Right kidney (tissue), 1 donor: ENCODE results near the gene CETN3.
"Not testable (repeated sequence)": the region's sequence is repeated elsewhere in the genome, so short reads cannot be mapped to it uniquely, and the experiment has no call there.

Source experiments
- DNase-seq: peaks from one replicate; pipeline ENCODE4 v3.0.0-alpha.2; 2016

Gene CETN3

GRCh38 chr5:90386099-90386710, 23.4 kb downstream of the CETN3 start:
- no peak for DNase-seq

DNA sequence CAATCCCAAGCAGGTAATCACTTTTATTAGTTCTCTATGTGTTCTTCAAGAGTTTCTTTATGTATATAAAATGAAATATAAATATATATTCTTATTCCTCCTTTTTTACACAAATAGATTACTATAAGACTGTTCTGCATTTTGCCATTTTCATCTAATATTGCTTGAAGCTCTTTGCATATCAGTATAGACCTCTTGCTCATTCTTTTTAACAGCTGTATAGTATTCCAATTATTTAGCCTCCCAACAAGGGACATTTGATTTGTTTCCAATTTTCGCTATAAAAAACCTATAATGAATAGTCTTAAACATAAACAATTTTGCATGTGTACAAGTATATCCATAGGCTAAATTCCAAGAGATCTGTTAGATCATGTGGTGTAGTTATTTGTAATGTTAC, 25.2 kb downstream of the CETN3 start:
- no peak for DNase-seq

GRCh38 chr5:90383903-90384302, 25.7 kb downstream of the CETN3 start:
- no peak for DNase-seq

- DNase-seq = no peak
Measured at GRCh38 chr5:90381213-90381929, 28.2 kb downstream of the CETN3 start.

- no peak for DNase-seq
Measured at GRCh38 chr5:90379652-90380051, 29.9 kb downstream of the CETN3 start.

- DNase-seq = no peak
Measured at GRCh38 chr5:90378752-90379151, 30.8 kb downstream of the CETN3 start.

- DNase-seq = not testable (repeated sequence)
Measured at GRCh38 chr5:90371269-90371668, 38.3 kb downstream of the CETN3 start.

- DNase-seq = no peak
Measured at GRCh38 chr5:90368454-90369246, 40.9 kb downstream of the CETN3 start.

DNA sequence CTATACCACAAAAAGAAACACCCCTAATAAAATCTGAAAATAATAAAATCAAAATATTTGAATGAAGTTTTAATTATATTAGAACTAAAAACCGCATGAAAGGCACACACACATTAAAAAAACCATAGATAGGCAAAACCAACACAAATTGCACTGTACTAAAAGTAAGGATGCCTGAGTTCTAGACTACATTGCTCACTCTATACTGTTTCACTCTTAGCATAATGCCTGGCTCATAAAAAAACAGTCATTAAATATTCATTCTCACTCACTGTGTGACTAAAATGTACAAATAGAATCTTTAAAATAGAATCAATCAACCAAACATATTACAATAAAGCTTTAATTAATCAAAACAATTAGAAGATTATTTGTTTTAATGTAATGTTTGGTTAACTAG, 41.7 kb downstream of the CETN3 start:
- DNase-seq = no peak

DNA sequence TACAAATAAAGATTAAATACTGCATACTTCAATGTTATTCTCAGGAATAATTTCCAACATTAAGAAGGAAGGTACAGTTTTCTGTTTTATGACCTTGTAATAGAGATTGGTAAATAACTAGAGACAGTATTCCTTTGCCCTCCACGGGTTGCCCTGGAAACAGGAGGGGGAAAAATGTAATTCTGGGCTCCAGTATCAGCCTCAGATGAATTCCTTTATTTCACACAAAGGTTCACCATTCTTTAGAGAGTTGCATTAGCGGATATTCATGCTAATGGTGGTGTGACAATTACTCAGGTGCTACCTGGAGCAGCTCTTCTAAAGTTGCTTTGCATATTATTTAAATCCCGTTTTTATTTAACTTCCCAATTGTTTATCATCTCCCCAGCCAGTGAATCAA, 42.6 kb downstream of the CETN3 start:
- DNase-seq = no peak

GRCh38 chr5:90365328-90365727, 44.2 kb downstream of the CETN3 start:
- no peak for DNase-seq

- no peak for DNase-seq
Measured at GRCh38 chr5:90359073-90359920, 50.3 kb downstream of the CETN3 start.

- DNase-seq = peak; percentile 7
Measured at GRCh38 chr5:90356622-90357021, 52.9 kb downstream of the CETN3 start.

DNA sequence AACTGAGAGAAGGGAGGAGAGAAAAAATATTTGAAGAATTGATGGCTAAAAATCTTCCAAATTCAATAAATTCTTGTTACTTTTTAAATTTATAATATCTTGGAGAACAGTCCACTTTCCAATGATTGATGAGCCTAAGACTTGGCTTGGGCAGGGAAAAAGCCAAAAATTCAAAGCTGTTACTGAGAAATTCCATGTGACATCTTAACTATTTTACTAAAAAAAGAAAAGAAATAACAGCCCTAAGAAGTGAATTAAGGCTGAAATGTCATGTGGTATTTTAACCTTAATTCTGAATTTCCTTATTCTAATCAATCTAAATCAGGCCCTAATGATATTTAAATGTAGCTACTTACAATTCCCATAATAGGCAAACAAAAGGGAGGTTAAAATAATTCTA, 53.4 kb downstream of the CETN3 start:
- no peak for DNase-seq

DNA sequence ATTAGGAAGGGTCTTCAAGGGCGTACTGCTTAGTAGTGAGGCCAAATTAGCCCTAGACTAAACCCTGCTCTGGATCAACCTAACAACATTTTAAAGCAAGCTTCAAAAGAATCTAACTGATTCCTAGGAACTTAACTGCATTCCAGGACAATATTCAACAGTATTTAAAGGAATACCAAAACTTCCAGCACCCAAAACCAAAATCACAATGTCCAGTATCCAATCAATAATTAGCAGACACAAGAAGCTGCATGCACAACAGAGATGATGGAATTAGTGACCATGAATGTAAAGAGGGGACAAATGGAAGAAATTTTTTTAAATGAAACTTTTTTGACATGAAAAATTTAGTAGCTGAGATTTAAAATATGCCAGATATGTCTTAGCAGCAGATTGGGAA, 53.9 kb downstream of the CETN3 start:
- no peak for DNase-seq

DNA sequence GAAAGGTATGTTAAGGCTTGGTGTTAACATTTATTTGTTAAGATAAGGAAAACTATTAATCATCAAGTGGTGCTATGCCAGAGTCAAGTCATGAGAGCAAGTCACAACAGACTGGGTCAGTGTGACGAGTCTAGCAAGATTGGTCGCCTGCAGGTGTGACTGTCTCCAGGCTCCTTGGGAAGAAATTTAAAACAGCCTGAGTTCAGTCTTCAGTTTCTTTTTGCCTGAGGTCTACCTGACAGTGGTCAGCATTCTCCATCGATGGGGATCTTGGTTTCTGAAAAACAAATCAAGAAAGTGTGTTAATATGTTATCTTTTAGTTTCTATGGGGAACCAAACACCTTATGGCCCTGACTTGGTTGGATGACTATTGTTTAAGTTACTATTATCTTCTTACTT, 56.3 kb downstream of the CETN3 start:
- DNase-seq = no peak

- no peak for DNase-seq
Measured at GRCh38 chr5:90351101-90351500, 58.5 kb downstream of the CETN3 start.

- no peak for DNase-seq
Measured at GRCh38 chr5:90347462-90347861, 62.1 kb downstream of the CETN3 start.

- no peak for DNase-seq
Measured at GRCh38 chr5:90345684-90346083, 63.9 kb downstream of the CETN3 start.

DNA sequence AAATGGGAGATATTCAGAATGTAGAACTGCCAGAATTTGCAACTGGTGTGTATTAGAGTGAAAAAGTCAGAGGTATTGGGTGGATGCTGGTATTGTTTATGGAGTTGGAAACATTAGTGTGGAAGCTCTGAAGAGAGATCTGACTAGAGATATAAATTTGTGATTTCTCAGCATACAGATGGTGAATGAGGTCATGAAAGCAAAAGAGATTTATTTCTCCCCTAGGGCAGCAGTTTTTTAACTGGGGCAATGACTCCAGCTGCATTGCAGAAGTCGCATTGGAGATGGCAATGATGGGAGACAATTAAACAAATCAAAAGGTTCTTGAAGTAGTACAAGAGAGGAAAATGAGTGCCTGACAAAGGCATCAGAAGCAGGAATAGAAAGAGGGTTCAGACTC, 64.9 kb downstream of the CETN3 start:
- no peak for DNase-seq

GRCh38 chr5:90343731-90344130, 65.8 kb downstream of the CETN3 start:
- DNase-seq = not testable (repeated sequence)

DNA sequence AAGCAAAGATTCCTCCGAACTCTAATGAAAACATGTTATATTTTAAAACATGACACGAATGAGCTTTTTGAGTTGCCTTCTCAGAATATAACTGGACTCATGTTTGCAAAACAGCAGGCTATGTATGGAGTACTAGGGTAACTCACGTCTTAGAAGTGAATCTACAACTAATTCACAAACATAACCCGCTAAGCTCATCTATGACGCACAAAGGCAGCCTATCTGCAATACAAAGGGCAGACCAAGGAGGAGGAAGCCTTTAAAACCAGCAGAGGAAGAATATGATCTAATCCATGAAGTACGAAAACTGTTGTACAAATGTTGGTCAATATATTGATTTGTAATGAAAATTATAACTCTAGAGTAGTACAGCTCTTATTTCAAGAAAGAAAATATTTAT, 67.0 kb downstream of the CETN3 start:
- DNase-seq = no peak
